CD4-positive, CD25-positive, alpha-beta regulatory T cell (primary cell): ENCODE measurements around the gene C19orf44. TPM values are rescaled to one million over a fixed set of nuclear protein-coding genes. Genes with fewer than 3 reads are reported as not detected.
A peak's percentile ranks its signal among the peaks of the same experiment; 100 is the strongest.

Source experiments
- ATAC-seq, 2 donors: fragments of 150-1000 bp; cut with Tn5 transposase; one replicate each; pipeline ENCODE4 v1.10.0; 2021; ENCODE audit warnings: low read depth in 2 of 2, moderate number of reproducible peaks in 2 of 2, moderate library complexity in 1 of 2
- DNase-seq, 3 donors: peaks; one replicate each; pipeline versions ENCODE4 v3.0.0 to v3.0.0-alpha.2; 2012 to 2022; ENCODE audit warnings: mixed read lengths in 1 of 3
- H3K27ac ChIP-seq: one replicate; pipeline ENCODE4 v1.7.0; 2013; ENCODE audit warnings: mild to moderate bottlenecking, low read length; ENCODE audit not compliant: insufficient read depth, poor library complexity, severe bottlenecking
- H3K27me3 ChIP-seq: one replicate; pipeline ENCODE4 v1.7.0; 2013; ENCODE audit warnings: low read length; ENCODE audit not compliant: control insufficient read depth, insufficient read depth
- H3K36me3 ChIP-seq: one replicate; pipeline ENCODE4 v1.7.0; 2013; ENCODE audit warnings: mild to moderate bottlenecking, low read length, moderate library complexity; ENCODE audit not compliant: control insufficient read depth, insufficient read depth
- H3K4me1 ChIP-seq: 2 replicates; pipeline ENCODE4 v1.7.0; 2013; ENCODE audit warnings: mild to moderate bottlenecking, low read length; ENCODE audit not compliant: insufficient read depth, control insufficient read depth, poor library complexity, severe bottlenecking
- H3K4me3 ChIP-seq: one replicate; pipeline ENCODE4 v1.7.0; 2013; ENCODE audit warnings: low read depth, mild to moderate bottlenecking, low read length, moderate library complexity
- H3K9me3 ChIP-seq, 2 experiments: 1 replicate in 1 of 2; 2 replicates in 1 of 2; pipeline ENCODE4 v1.7.0; 2013; ENCODE audit warnings: low read length in 2 of 2, mild to moderate bottlenecking in 1 of 2, moderate library complexity in 1 of 2; ENCODE audit not compliant: control insufficient read depth in 2 of 2
- H3K27ac Mint-ChIP-seq, 3 donors: one replicate each; pipeline ENCODE4 v1.8.0; 2020 to 2022; ENCODE audit warnings: mild to moderate bottlenecking in 3 of 3, mixed read lengths in 3 of 3, moderate library complexity in 2 of 3
- H3K27me3 Mint-ChIP-seq: one replicate; pipeline ENCODE4 v1.8.0; 2022; ENCODE audit warnings: mild to moderate bottlenecking, mixed read lengths
- H3K36me3 Mint-ChIP-seq: one replicate; pipeline ENCODE4 v1.8.0; 2020; ENCODE audit warnings: mixed read lengths
- H3K4me1 Mint-ChIP-seq, 4 donors: one replicate each; pipeline ENCODE4 v1.8.0; 2020 to 2022; ENCODE audit warnings: mixed read lengths in 4 of 4, mild to moderate bottlenecking in 1 of 4
- H3K4me3 Mint-ChIP-seq, 4 donors: one replicate each; pipeline ENCODE4 v1.8.0; 2020 to 2022; ENCODE audit warnings: mild to moderate bottlenecking in 4 of 4, mixed read lengths in 4 of 4, moderate library complexity in 3 of 4
- H3K9me3 Mint-ChIP-seq, 7 donors: one replicate each; pipeline ENCODE4 v1.8.0; 2020 to 2022; ENCODE audit warnings: mixed read lengths in 7 of 7, mild to moderate bottlenecking in 3 of 7, moderate library complexity in 2 of 7
- polyA plus RNA-seq, 4 donors: library from polyadenylated mRNA; unstranded; fragments of 300-500 nt; fragmentation: Illumina TruSeq; gene quantifications; one replicate each; pipeline ENCODE4 v1.2.3, GENCODE V29; 2021
- total RNA-seq: library from RNA; stranded (reverse); gene quantifications from one replicate; pipeline ENCODE4 v1.2.3, GENCODE V29; 2022

The C19orf44 gene
- total and polyA plus RNA-seq, 5 donors from 2014 or later, result 0.76 to 1.9 (median 1.5) TPM; not detected in 1

- Histone ChIP-seq H3K27me3 (no peaks in the 10 kb centered on the region), H3K9me3 (no peaks in the 10 kb centered on the region), H3K4me3 (no peak overlapping the region), H3K4me1 (no peaks in the 10 kb centered on the region), H3K27ac (no peak overlapping the region), H3K36me3 (peaks cover 68% of the 10 kb centered on the region)
- Mint-ChIP-seq H3K4me3 (no peak overlapping the region), H3K9me3 (no peaks in the 10 kb centered on the region), H3K4me1 (no peaks in the 10 kb centered on the region), H3K27me3 (no peaks in the 10 kb centered on the region), H3K36me3 (peaks cover 11% of the 10 kb centered on the region), H3K27ac (peak overlapping the region in 1 of 3 donors; percentile 52)
- no peak for DNase-seq
- ATAC-seq, result no peak
These were observed 24.1 kb downstream of the C19orf44 start for GRCh38 chr19:16520074-16520973.

GRCh38 chr19:16520986-16521624 lies 24.9 kb downstream of the C19orf44 start:
- H3K36me3 ChIP-seq, result peaks cover 71% of the 10 kb centered on the region
- H3K27me3 Mint-ChIP-seq, result no peaks in the 10 kb centered on the region
- H3K4me1 Mint-ChIP-seq, result no peaks in the 10 kb centered on the region
- no peaks in the 10 kb centered on the region for H3K27me3 ChIP-seq
- DNase-seq (no peak), ATAC-seq (no peak)
- H3K4me1 ChIP-seq, result no peaks in the 10 kb centered on the region
- H3K9me3 Mint-ChIP-seq, result no peaks in the 10 kb centered on the region
- no peak overlapping the region for H3K4me3 Mint-ChIP-seq
- no peaks in the 10 kb centered on the region for H3K9me3 ChIP-seq
- no peak overlapping the region for H3K4me3 ChIP-seq
- peak overlapping the region in 1 of 3 donors; percentile 52 for H3K27ac Mint-ChIP-seq
- no peak overlapping the region for H3K27ac ChIP-seq
- H3K36me3 Mint-ChIP-seq, result peaks cover 11% of the 10 kb centered on the region

- Histone ChIP-seq H3K27me3 (no peaks in the 10 kb centered on the region), H3K4me3 (no peak overlapping the region), H3K27ac (no peak overlapping the region), H3K9me3 (no peaks in the 10 kb centered on the region), H3K36me3 (peaks cover 78% of the 10 kb centered on the region), H3K4me1 (no peaks in the 10 kb centered on the region)
- H3K27me3 Mint-ChIP-seq, result no peaks in the 10 kb centered on the region
- no peaks in the 10 kb centered on the region for H3K4me1 Mint-ChIP-seq
- H3K36me3 Mint-ChIP-seq, result peaks cover 11% of the 10 kb centered on the region
- ATAC-seq (no peak), DNase-seq (no peak)
- H3K9me3 Mint-ChIP-seq, result no peaks in the 10 kb centered on the region
- H3K27ac Mint-ChIP-seq, result no peak overlapping the region
- no peak overlapping the region for H3K4me3 Mint-ChIP-seq
These were observed 25.6 kb downstream of the C19orf44 start for GRCh38 chr19:16521715-16522289.

- no peak overlapping the region for H3K4me3 Mint-ChIP-seq
- Histone ChIP-seq H3K36me3 (peaks cover 81% of the 10 kb centered on the region), H3K4me3 (no peak overlapping the region), H3K9me3 (no peaks in the 10 kb centered on the region), H3K4me1 (no peaks in the 10 kb centered on the region), H3K27ac (no peak overlapping the region), H3K27me3 (no peaks in the 10 kb centered on the region)
- no peaks in the 10 kb centered on the region for H3K27me3 Mint-ChIP-seq
- H3K36me3 Mint-ChIP-seq, result peaks cover 15% of the 10 kb centered on the region
- peaks cover 0 to 2% (median 0%) of the 10 kb centered on the region in 4 donors for H3K4me1 Mint-ChIP-seq
- ATAC-seq, result no peak
- H3K27ac Mint-ChIP-seq, result peak overlapping the region in 1 of 3 donors; percentile 32
- no peak for DNase-seq
- H3K9me3 Mint-ChIP-seq, result no peaks in the 10 kb centered on the region
These were observed 26.6 kb downstream of the C19orf44 start for GRCh38 chr19:16522559-16523377.

GRCh38 chr19:16524991-16525734 lies 29.0 kb downstream of the C19orf44 start:
- Mint-ChIP-seq H3K9me3 (no peaks in the 10 kb centered on the region), H3K36me3 (peaks cover 9% of the 10 kb centered on the region), H3K27ac (no peak overlapping the region), H3K4me1 (peaks cover 0 to 2% (median 0%) of the 10 kb centered on the region in 4 donors), H3K4me3 (no peak overlapping the region), H3K27me3 (no peaks in the 10 kb centered on the region)
- DNase-seq (no peak), ATAC-seq (no peak)
- Histone ChIP-seq H3K4me3 (no peak overlapping the region), H3K9me3 (no peaks in the 10 kb centered on the region), H3K27me3 (no peaks in the 10 kb centered on the region), H3K27ac (no peak overlapping the region), H3K4me1 (no peaks in the 10 kb centered on the region), H3K36me3 (peaks cover 81% of the 10 kb centered on the region)

- H3K4me3 Mint-ChIP-seq, result no peak overlapping the region
- ATAC-seq, result no peak
- Histone ChIP-seq H3K4me1 (no peaks in the 10 kb centered on the region), H3K27ac (no peak overlapping the region), H3K9me3 (no peaks in the 10 kb centered on the region), H3K27me3 (no peaks in the 10 kb centered on the region), H3K4me3 (no peak overlapping the region), H3K36me3 (peaks cover 81% of the 10 kb centered on the region)
- no peak for DNase-seq
- no peak overlapping the region for H3K27ac Mint-ChIP-seq
- H3K9me3 Mint-ChIP-seq, result no peaks in the 10 kb centered on the region
- H3K4me1 Mint-ChIP-seq, result peaks cover 0 to 2% (median 0%) of the 10 kb centered on the region in 4 donors
- H3K27me3 Mint-ChIP-seq, result no peaks in the 10 kb centered on the region
- peaks cover 9% of the 10 kb centered on the region for H3K36me3 Mint-ChIP-seq
These were observed 29.7 kb downstream of the C19orf44 start for GRCh38 chr19:16525751-16526481.
